ENCODE data around the gene WNK2.

DNA sequence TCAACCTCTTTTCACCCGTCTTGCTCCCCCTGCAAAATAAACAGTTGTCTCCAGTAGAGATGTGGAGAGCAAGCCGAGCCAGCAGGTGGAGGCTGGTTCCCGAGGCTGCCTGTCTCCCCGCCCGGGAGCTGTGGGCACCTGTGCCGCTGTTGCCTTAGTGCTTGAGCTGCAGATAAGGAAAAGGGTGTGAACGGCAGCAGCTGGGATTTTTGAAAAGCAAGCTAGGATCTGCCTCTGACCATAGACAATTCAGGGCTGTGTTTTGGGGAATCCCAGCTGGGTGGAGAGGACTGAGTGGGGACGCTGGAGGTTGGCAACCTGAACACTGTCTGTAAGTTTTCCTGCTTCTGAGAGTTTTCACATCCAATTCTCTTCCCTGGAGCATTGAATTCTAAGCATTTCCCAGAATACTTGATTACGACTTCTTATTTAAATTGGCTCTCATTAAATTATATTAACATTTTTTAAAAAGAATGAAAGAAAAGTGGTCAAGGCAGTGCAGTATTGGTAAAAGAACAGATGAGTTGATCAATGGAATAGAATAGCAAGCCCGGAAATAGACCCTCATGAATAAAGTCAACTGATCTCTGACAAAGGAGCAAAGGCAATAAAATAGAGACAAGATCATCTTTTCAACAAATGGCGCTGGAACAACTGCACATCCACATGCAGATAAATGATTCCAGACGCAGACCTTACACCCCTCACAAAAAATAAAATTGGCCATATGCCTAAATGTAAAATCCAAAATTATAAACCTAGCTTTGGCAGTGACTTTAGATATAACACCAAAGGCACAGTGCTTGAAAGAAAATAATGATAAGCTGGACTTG lies 9.7 kb downstream of the WNK2 start:
- TF ChIP-seq, protein P1, sequence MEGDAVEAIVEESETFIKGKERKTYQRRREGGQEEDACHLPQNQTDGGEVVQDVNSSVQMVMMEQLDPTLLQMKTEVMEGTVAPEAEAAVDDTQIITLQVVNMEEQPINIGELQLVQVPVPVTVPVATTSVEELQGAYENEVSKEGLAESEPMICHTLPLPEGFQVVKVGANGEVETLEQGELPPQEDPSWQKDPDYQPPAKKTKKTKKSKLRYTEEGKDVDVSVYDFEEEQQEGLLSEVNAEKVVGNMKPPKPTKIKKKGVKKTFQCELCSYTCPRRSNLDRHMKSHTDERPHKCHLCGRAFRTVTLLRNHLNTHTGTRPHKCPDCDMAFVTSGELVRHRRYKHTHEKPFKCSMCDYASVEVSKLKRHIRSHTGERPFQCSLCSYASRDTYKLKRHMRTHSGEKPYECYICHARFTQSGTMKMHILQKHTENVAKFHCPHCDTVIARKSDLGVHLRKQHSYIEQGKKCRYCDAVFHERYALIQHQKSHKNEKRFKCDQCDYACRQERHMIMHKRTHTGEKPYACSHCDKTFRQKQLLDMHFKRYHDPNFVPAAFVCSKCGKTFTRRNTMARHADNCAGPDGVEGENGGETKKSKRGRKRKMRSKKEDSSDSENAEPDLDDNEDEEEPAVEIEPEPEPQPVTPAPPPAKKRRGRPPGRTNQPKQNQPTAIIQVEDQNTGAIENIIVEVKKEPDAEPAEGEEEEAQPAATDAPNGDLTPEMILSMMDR (IDR thresholded peaks at IDR 0.05) = no peak
- no peak for TF ChIP-seq POLR2A (IDR thresholded peaks at IDR 0.05)
